Tibial nerve (tissue), 4 donors: ENCODE data around the gene DACT3. TPM values are rescaled to one million over a fixed set of nuclear protein-coding genes. Genes with fewer than 3 reads are reported as not detected.

Experiments used
- DNase-seq, 2 donors: peaks; one replicate each; pipeline ENCODE4 v3.0.0-alpha.2; 2019; ENCODE audit warnings: low spot score in 2 of 2
- H3K27ac ChIP-seq, 4 donors: fragments of 200-600 bp; sonication (generic) in 3 of 4; one replicate each; pipeline ENCODE4 v1.5.1; 2017 to 2019; ENCODE audit warnings: mild to moderate bottlenecking in 1 of 4
- H3K27me3 ChIP-seq, 2 donors: fragments of 200-600 bp; sonication (generic) in 1 of 2; one replicate each; pipeline versions ENCODE4 v1.5.1 to v1.6.0; 2017 to 2019
- H3K36me3 ChIP-seq, 3 donors: fragments of 200-600 bp; sonication (generic); one replicate each; pipeline ENCODE4 v1.5.1; 2018 to 2019
- H3K4me1 ChIP-seq, 4 donors: fragments of 200-600 bp; sonication (generic) in 3 of 4; one replicate each; pipeline ENCODE4 v1.5.1; 2017 to 2019
- H3K4me3 ChIP-seq, 4 donors: fragments of 200-600 bp; sonication (generic) in 3 of 4; one replicate each; pipeline ENCODE4 v1.5.1; 2017 to 2019; ENCODE audit warnings: mild to moderate bottlenecking in 1 of 4, moderate library complexity in 1 of 4
- H3K9me3 ChIP-seq, 4 donors: fragments of 200-600 bp; sonication (generic) in 3 of 4; one replicate each; pipeline ENCODE4 v1.5.1; 2017 to 2019
- EP300 ChIP-seq, 2 donors: sonication (generic); formaldehyde crosslinking; IDR thresholded peaks; one replicate each; pipeline ENCODE4 v1.6.1; 2017; ENCODE audit warnings: antibody characterized with exemption in 2 of 2, mild to moderate bottlenecking in 1 of 2
- POLR2A ChIP-seq, 2 donors: fragments of 450-650 bp; IDR thresholded peaks; one replicate each; pipeline ENCODE4 v1.6.1; 2017; ENCODE audit warnings: antibody characterized with exemption in 2 of 2, mild to moderate bottlenecking in 2 of 2, moderate library complexity in 2 of 2
- WGBS, 2 donors: methylation state at CpG; one replicate each; pipeline ENCODE4 v1.1.5; 2018; 5-methylcytosine and 5-hydroxymethylcytosine counted together
- total RNA-seq, 4 donors: library from RNA; depleted of rRNA; stranded (reverse); fragments of >200 nt; gene quantifications; one replicate each; pipeline ENCODE4 v1.1.0, GENCODE V29; 2016
- TF ChIP-seq, protein P1 (sequence below), 5 experiments: fragments of 200-600 bp in 3 of 5; fragments of 450-650 bp in 2 of 5; sonication (generic) in 3 of 5; IDR thresholded peaks; one replicate each; pipeline ENCODE4 v1.5.1; 2016 to 2019; ENCODE audit warnings: antibody characterized with exemption in 5 of 5, mild to moderate bottlenecking in 3 of 5, moderate library complexity in 2 of 5

DACT3 gene, protein sequence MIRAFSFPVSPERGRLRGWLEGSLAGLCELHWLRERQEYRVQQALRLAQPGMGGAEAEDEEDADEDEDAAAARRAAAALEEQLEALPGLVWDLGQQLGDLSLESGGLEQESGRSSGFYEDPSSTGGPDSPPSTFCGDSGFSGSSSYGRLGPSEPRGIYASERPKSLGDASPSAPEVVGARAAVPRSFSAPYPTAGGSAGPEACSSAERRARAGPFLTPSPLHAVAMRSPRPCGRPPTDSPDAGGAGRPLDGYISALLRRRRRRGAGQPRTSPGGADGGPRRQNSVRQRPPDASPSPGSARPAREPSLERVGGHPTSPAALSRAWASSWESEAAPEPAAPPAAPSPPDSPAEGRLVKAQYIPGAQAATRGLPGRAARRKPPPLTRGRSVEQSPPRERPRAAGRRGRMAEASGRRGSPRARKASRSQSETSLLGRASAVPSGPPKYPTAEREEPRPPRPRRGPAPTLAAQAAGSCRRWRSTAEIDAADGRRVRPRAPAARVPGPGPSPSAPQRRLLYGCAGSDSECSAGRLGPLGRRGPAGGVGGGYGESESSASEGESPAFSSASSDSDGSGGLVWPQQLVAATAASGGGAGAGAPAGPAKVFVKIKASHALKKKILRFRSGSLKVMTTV
- 10 to 100 TPM in 1 of 4 donors, 1 to 10 TPM in 3; 7.1 to 11.7 (median 8.2) TPM for total RNA-seq

DNA sequence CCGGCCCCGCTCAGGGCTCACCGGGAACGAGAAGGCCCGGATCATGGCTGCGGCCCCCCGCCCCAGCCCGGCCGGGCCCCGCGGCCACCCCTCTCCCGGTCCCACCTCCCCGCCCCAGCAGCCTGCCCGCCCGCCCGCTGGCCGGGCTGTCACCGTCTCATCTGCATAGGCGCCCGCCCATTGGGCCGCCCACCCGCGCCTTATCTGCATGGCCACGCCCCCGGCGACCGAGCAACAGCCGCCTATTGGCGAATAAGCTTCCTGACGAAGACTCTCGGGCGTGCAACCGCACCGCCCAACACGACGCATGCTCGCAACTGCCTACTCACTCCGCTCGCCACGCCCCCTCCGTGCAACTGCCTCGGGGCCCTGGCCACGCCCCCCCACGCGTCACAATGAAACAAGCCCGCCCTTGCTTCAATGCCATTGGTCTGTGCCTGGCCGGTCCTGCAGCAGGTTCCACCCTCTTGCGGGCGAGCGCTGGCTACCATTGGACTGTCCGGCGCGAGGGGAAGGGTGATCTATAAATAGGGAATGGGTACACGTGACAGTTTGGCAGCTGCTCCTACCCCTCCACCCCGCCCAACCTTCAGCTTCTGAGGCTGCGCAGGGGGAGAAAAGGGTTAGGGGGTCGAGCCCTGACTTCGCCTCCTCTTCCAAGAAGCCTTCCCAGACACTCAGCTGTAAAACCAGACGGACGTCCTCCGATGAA, at the start of gene DACT3:
DACT3 (minus strand) TSS at position 163 of the 712 bp plus-strand sequence; CDS start at position 45, 118 bp downstream.
- Histone ChIP-seq H3K27ac (peak within 1 kb of the TSS; percentile 72 to 91 (median 81)), H3K36me3 (no peaks in the 10 kb centered on the region), H3K27me3 (no peaks in the 10 kb centered on the region), H3K4me1 (peaks cover 0 to 35% (median 20%) of the 10 kb centered on the region in 4 donors), H3K4me3 (peak within 1 kb of the TSS; percentile 47 to 91 (median 64)), H3K9me3 (no peaks in the 10 kb centered on the region)
- TF ChIP-seq, protein P1, sequence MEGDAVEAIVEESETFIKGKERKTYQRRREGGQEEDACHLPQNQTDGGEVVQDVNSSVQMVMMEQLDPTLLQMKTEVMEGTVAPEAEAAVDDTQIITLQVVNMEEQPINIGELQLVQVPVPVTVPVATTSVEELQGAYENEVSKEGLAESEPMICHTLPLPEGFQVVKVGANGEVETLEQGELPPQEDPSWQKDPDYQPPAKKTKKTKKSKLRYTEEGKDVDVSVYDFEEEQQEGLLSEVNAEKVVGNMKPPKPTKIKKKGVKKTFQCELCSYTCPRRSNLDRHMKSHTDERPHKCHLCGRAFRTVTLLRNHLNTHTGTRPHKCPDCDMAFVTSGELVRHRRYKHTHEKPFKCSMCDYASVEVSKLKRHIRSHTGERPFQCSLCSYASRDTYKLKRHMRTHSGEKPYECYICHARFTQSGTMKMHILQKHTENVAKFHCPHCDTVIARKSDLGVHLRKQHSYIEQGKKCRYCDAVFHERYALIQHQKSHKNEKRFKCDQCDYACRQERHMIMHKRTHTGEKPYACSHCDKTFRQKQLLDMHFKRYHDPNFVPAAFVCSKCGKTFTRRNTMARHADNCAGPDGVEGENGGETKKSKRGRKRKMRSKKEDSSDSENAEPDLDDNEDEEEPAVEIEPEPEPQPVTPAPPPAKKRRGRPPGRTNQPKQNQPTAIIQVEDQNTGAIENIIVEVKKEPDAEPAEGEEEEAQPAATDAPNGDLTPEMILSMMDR (IDR thresholded peaks at IDR 0.05) = peak in 3 of 5 experiments; percentile 35 to 54 (median 47)
- TF ChIP-seq POLR2A (IDR thresholded peaks at IDR 0.05) (peak in 1 of 2 donors; percentile 65), EP300 (IDR thresholded peaks at IDR 0.05) (peak; percentile 24 to 95)
- 1% methylated on average over 18 to 32 of the region's 61 CpGs for WGBS, 2 donors
- peak; percentile 100 for DNase-seq

DNA sequence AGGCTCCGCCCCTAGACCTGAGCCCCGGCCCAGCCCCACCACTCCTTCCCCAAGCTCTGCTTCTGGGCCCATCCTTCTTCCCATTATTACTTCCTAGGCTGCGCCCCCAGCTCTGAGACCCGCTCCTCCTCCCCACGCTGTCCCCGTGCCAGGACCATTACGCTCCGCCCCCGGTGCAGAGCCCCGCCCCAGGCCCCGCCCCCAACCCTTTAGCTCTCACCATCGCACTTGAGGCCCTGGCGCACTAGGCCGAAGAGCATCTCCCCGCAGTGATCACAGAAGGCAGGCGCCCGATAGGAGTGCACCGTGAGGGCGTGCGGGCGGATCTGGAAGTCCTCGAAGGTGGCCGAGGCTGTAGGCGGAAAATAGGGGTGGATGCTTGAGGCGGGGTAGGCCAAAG, 49.7 kb upstream of the DACT3 start:
- H3K4me1 ChIP-seq = peaks cover 0 to 22% (median 11%) of the 10 kb centered on the region in 4 donors
- peaks cover 4 to 52% (median 18%) of the 10 kb centered on the region in 3 donors for H3K36me3 ChIP-seq
- TF ChIP-seq EP300 (IDR thresholded peaks at IDR 0.05) (no peak), POLR2A (IDR thresholded peaks at IDR 0.05) (no peak)
- TF ChIP-seq, protein P1 (IDR thresholded peaks at IDR 0.05) = no peak
- no peaks in the 10 kb centered on the region for H3K9me3 ChIP-seq
- H3K27ac ChIP-seq = no peak overlapping the region
- WGBS, 2 donors = 84 to 85% methylated on average over 25 of the region's 25 CpGs
- no peak for DNase-seq
- H3K27me3 ChIP-seq = no peaks in the 10 kb centered on the region
- H3K4me3 ChIP-seq = no peak overlapping the region

DNA sequence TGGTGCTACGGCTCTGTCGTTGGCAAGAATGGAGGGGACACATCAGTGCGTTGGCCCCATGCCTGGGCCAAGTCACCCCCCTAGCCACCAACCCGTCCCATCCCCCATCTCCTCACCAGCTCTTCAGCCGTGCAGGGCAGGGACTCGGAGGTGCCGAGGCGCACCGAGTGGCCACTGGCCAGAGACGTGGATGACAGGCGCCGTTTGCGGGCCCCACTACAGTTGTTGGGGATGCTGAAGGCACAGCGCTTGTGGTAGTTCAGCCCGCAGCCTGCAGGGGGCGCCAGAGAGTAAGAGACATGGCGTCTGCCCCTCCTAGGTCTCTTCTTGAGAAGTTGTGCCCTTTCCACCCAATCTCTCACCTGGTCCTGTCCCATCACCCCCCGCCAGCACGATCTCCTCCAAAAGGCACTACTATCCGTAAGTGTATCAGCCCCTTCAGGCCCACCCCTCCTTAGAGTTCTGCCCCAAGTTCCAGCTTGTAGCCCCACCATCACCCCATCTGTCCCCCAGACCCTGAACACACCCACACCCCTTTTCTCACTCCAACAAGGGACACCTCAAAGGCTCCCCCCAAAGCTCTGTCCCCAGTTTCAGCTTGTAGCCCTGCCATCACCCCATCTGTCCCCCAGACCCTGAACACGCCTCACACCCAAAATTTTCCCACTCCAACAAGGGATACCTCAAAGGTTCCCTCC, 43.5 kb upstream of the DACT3 start:
- H3K27me3 ChIP-seq = no peaks in the 10 kb centered on the region
- TF ChIP-seq POLR2A (IDR thresholded peaks at IDR 0.05) = no peak
- no peak for TF ChIP-seq EP300 (IDR thresholded peaks at IDR 0.05)
- TF ChIP-seq, protein P1 (IDR thresholded peaks at IDR 0.05) = peak; percentile 90 to 99 (median 94)
- H3K4me1 ChIP-seq = no peaks in the 10 kb centered on the region
- peak; percentile 69 to 91 for DNase-seq
- H3K36me3 ChIP-seq = peaks cover 8 to 91% (median 17%) of the 10 kb centered on the region in 3 donors
- no peak overlapping the region for H3K27ac ChIP-seq
- no peaks in the 10 kb centered on the region for H3K9me3 ChIP-seq
- H3K4me3 ChIP-seq = no peak overlapping the region
- WGBS, 2 donors = 34 to 42% methylated on average over 16 to 20 of the region's 21 CpGs

DNA sequence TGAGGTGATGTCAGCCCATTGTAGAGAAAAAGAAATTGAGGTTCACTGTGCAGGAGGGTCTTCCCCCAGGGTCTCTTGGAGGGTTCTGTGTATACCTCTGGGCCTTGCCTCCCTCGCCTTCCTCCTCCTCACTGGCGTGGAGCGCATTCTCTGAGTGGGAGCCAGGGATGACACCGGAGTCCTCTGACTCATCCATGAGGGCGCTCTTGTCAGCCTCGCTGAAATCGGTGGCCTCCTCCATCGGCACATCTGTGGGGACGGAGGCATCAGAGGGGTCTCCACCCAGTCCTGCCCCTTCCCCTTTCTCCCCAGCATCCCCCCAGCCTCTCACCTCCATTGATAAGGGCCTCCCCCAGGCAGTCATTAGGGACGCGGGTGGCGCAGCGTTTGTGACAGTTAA, 39.7 kb upstream of the DACT3 start:
- TF ChIP-seq, protein P1 (IDR thresholded peaks at IDR 0.05) = no peak
- no peak for TF ChIP-seq EP300 (IDR thresholded peaks at IDR 0.05)
- no peak for TF ChIP-seq POLR2A (IDR thresholded peaks at IDR 0.05)
- no peak overlapping the region for H3K4me3 ChIP-seq
- H3K36me3 ChIP-seq = peaks cover 4 to 86% (median 18%) of the 10 kb centered on the region in 3 donors
- H3K27ac ChIP-seq = no peak overlapping the region
- H3K9me3 ChIP-seq = no peaks in the 10 kb centered on the region
- no peaks in the 10 kb centered on the region for H3K27me3 ChIP-seq
- H3K4me1 ChIP-seq = peaks cover 0 to 13% (median 0%) of the 10 kb centered on the region in 4 donors
- DNase-seq = no peak
- 85 to 91% methylated on average over 13 of the region's 13 CpGs for WGBS, 2 donors
